Inflammatory macrophage treated with lipopolysaccharide for 4 hours (primary cell): ENCODE results near the gene CSRNP3.

Experiments
- DNase-seq: peaks from one replicate; pipeline ENCODE4 v3.0.0-alpha.2; 2020

Gene CSRNP3

DNA sequence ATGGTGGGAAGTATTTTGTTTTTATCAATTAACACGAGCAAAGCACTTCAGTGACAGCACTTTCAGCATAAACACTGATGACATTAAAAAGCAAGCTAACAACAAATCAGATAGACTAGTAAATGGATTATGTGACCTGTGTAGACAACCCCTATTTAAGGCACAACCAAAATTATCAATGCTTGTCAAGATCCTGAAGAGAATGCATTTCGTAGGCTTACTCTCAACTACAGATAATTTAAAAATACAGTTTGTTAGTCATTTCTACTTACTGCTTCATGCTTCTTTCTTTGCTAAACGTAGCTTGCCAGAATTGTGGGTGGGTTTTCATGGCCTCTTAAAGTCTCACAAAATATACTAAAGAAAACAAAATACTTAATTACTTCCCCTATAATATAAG lies 3.4 kb downstream of the CSRNP3 start:
- no peak for DNase-seq

DNA sequence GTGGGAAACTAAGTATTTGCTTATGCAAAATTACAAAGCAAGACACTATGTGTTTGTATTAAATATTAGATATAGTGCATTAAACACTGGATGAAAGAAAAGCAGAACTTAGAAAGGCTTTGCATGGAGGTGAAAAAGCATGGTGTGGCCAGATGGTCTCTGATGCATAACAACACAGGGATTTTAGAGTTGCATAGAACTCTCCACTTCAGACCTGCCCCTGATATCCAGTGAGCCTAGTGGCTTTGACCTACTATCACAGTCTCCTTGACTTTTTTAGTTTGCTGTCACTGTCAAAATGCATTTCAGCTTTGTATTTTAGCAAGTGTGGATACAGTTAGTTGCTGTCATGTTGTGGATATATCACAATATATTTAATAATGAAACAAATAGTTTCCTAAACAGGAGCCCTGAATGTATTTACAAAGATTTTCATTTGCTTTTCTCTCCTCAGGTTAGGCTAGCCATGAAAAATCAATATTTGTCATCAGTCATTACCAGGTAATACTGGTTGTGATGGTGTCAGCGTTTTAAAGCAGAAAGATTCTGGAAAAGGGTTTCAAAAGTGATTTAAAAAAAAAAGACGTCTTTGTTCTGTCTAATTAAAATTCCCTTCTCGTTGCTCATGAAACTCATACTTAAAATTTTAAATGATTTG lies 5.2 kb downstream of the CSRNP3 start:
- DNase-seq, result no peak

DNA sequence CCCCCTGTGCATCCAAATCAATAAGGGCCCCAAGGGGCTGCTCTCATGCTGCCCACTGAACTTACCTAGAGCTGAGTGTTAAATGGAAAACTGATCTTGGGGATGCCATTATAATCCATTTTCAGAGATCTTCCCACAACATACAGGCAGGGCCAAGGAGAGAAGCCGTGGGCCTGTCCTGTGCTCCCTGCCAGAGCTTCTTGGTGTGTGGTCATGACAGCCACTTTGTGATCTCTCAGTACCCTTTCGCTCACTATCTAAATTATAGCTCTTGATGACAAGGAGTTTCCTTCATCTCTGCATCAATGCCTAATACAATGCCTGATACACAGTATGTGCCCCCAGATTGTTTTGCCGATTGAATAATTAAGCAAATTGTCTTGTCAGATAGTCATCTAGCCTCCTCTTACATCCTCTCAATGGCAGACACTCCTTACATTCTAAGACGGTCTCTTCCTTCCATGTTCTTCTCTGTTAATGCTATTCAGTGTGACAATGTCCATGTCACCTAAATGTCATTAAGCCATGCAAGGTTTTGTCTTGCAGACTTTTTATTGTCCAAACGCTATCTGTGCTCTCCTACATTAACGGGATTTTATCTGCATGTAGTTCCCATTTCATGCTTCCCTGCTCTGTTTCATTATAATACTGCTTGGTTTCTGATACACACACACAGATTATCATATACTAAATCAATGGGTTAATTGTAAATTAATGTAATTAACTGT lies 5.9 kb downstream of the CSRNP3 start:
- no peak for DNase-seq

DNA sequence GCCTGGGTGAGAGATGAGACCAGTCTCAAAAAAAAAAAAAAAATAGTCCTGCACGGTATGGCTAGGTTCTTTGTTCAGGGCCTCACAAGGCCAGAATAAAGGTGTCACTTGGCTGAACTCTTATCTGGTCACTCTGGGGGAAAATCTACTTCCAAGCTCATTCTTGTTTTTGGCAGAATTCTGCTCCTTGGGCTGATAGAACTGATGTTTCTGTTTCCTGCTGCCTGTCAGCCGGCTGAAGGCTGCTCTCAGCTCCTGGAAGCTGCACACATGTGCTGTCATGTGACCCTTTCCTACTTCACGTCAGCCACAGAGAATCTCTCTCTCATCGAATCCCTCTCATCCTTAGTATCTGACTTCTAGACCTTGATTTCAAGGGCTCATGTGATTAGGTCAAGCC lies 10.4 kb downstream of the CSRNP3 start:
- no peak for DNase-seq

DNA sequence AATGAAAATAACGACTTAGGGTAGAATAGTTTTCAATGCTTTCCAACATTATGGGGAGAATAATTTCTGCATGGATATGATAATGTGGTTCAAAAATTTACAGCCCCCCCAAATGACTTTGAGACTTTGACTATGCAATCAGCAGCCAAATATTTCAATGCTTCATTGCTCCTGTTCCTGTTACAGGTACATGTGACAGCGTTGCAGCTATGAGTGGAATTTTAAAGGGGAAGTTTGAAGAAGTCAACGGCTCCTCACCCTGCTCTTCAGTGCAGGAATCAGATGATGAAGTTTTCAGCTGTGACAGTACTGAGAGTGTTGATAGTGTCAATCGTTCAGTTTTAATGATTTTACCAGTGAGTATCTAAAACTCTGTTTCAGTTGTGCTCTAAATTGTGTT lies 25.1 kb downstream of the CSRNP3 start:
- no peak for DNase-seq

DNA sequence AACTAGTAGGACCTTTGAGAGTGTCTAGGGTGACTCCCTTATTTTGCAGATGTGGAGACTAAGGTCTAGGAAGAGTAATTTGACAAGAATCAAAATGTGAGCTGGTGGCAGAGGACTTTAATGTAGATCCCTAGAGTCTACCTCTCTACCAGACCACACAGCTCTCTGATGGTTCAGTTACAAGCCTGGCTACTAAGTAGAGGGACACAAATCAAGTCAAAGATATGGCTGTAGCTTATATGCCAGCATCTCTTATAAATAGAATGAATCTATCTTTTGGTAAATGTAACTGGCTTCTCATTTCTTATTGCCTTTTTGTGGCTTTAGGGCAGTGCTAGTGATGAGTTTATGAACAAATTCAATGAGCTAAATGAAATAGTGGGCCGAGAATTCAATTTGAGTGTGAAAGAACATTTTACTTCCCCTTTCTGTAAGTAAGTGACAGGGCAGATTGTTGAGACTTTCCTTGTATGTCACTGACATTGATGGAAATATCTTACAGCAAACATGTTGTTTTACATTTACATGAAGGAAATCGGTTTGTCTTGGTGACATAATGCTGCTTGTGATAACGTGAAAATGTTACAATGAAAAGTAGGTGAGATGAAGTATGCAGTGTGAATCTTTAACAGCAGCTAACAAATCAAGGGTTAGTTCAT lies 28.3 kb downstream of the CSRNP3 start:
- no peak for DNase-seq

DNA sequence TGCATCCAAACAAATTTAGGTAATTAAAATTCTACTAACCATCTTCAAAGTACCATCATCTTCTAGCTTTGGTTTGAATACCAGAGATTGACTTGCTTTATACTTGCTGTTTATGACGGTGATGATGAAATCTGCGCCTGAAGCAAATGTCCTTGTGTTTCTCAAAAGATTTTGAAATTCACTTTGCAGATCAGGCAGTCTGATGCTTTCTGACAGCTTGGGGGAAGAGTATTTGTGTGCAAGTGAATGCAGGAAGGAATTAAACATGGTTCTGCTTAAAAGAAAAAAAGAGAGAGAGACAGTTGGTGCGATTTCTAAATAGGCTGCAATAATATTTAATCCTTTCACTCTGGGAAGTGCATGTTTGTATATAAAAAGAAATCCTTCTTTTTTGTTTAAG lies 29.6 kb downstream of the CSRNP3 start:
- DNase-seq, result no peak

DNA sequence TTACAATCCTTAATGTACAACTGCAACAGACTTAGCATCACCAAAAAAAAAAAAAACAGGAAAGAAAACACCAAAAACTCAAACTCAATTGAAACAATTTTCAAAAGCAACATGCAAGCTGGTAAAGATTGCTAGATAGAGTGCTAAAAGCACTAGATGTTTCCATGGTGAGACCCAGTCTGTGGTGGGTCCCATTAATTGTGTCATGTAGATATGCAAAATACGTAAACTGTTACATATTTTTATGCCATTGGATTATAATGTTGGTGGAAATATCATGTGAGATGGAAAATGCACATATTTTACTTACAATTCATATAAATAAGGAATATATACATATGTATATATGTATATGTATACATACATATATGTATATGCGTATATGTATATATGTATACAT lies 30.5 kb downstream of the CSRNP3 start:
- no peak for DNase-seq

DNA sequence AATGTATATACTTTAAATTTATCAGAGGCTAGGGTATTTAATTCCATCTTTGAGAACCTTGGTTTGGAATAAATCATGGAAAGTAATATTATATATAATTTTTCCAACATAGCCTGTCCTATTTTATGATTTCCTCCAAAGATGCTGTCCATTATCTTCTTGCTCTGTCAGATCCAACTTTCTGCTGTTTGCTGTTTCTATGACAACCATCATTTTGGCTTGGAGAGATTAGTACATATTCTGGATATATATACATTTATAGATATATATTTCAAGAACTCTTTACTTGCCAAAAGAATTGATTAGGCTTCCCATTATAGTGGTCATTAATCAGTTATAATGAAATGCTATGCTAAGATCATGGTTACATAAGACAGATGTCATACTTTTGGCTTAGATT lies 31.3 kb downstream of the CSRNP3 start:
- no peak for DNase-seq

DNA sequence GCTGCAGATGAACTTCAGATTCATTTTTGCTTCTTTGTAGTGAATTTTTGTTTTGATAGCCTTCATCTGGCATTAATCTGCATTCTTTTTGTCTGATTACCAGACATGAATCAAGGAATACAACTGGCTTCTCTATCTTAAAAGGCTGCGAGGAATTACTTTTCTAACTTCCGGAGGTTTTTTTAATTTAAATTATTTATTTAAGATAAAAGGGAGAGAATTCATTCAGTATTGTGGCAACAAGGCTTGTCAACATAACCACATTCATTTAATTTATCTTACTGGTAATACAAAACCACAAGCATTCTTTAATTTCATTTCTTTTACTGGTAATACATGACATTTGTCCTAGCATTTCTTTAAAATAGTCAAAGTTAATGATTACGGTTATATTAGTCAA lies 36.0 kb downstream of the CSRNP3 start:
- no peak for DNase-seq

DNA sequence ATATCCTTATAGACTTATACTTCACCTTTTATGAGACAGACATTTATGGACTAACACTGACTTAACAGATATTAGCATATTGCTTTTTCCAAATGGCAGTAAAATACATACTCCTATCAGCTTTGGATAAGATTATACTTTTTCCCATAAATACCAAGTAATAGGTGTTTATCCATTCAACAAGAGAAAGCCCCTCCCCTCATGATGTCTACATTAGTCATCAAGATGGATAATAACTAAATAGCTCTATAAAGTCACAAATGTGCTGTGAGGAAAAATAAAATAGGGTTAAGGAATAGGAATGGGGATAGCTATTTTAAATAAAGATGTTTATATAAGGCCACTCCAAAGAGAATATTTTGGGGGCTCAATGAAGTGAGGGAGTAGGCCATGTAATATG lies 39.4 kb downstream of the CSRNP3 start:
- no peak for DNase-seq

DNA sequence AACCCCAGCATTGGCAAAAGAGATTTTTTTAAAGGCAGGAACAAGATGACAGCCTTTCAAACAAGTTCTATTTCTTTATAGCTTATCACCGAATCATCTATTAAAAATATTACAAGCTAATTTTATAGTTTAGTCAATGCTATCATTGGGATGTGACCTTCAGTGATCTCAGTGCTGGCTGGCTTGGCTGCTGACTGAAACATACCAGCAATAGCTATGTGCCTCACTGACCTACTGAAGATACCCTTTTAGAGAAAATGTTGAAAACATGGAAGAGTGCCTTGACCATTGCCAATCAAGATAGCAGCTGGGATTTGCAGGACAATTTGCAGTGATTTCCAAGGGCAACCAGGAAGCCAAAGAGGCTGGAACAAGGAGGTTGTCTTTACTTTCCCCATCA lies 44.0 kb downstream of the CSRNP3 start:
- no peak for DNase-seq

DNA sequence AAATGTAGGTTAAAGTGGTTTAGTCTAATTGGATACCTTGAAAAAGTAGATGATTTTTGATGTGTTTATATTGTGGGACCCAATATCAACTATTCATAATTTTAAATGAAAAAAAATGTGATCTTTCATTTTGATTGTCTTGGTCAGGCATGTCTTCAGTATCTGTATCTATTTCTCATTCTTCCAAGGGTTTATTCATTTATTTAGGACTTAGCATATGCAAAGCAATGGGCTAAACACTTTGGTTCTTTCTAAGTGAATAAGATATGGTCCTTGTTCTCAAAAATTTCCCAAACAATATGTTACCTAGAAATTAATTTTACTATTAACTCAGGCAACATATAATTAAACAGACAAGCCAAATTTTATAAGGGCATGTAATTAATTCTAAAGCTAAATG lies 49.1 kb downstream of the CSRNP3 start:
- no peak for DNase-seq

DNA sequence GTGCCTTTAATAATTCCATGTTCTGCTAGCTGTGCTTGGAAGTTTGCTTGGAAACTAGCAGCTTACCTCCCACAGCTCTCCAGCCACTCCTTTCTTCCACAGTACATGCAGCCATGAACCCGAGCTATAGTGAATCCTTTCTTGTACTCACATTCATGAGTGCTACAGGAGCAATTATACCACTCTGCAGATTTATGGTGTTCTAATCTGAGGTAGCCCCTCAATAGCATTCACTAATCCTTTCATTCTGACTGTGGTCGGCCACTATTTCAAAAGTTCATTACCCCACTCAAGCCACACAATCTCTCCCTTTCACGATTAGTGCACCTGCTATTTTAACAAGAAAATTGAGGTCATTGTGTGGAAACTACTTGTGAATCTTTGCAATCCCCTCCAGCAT lies 53.2 kb downstream of the CSRNP3 start:
- DNase-seq, result no peak

DNA sequence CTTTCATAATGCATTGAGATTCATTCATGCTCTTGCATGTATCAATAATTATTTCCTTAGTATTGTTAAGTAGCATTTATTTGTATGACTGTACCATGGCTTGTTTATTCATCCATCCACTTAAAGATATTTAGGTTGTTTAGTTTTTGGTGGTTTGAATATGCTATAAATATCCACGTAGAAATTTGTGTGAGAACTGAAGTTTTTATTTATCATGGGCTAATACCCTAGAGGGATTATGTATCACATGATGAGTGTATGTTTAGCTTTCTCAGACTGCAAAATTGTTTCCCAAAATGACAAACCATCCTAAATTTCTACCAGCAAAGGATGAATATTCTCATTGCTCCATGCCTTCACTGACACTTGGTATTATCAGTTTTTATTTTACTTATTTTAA lies 55.2 kb downstream of the CSRNP3 start:
- no peak for DNase-seq

DNA sequence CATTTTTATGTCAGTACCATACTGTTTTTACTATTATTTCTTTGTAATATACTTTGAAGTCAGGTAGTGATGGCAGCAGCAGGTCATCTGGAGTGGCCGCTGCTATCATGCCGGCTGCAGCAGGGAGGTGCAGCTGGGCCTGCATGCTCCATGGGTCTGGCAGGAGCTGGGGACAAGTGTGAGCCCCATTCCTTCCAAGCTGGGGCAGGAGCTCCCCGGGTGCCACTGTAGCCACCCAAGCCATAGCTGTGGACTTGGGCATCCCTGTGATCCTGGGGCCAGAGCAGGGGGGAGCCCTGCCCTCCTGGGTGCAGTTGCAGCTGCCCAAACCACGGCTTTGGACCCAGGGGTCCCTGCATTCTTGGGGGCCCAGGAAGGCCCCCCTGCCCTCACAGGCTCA lies 59.2 kb downstream of the CSRNP3 start:
- DNase-seq, result no peak

DNA sequence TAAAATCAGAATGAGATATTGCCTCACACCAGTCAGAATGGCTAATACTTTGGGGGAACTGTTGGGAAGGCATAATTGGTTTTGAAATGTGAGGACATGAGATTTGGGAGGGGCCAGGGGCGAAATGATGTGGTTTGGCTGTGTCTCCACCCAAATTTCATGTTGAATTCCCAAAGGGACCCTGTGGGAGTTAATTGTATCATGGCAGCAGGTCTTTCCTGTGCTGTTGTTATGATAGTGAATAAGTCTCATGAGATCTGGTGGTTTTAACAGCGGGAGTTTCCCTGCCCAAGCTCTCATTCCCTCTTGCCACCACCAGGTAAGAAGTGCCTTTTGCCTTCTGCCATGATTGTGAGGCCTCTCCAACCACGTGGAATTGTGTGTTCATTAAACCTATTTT lies 59.6 kb downstream of the CSRNP3 start:
- no peak for DNase-seq

DNA sequence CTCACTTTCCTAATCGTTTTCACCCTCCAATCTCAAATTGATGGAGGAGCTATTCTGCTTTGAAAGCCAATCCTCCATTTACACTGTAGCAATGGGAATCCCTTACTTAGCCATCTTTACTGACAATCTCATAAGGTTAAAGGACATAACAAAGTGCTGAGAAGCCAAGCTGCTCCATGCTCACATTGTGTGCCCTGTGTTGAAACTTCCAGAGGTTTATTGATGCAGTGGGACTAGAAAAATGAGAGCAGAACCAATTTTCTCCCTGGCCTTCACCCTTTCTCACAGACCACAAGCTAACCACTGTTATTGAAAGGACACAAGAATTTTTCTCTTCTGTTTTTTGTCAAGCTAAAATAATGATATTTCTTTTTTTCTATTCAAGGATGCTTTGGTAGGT lies 63.8 kb downstream of the CSRNP3 start:
- DNase-seq, result no peak

DNA sequence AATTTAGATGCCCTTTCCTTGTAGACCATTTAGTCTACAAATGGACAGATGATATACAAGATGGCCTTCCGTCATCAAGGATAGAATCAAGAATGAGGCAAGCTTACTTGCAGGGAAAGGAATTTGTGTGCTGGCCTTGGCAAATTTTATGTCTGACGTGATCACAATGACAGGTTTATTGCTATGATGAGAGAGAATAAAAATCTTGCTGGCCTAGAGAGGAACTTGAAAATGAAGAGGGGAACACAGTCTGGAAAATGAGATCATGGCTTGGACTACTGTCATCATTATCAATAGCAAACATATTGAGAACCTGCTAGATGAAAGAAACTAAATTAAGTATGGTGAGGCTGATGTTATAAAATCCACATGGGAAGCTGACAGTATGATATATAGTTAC lies 66.0 kb downstream of the CSRNP3 start:
- DNase-seq, result no peak

DNA sequence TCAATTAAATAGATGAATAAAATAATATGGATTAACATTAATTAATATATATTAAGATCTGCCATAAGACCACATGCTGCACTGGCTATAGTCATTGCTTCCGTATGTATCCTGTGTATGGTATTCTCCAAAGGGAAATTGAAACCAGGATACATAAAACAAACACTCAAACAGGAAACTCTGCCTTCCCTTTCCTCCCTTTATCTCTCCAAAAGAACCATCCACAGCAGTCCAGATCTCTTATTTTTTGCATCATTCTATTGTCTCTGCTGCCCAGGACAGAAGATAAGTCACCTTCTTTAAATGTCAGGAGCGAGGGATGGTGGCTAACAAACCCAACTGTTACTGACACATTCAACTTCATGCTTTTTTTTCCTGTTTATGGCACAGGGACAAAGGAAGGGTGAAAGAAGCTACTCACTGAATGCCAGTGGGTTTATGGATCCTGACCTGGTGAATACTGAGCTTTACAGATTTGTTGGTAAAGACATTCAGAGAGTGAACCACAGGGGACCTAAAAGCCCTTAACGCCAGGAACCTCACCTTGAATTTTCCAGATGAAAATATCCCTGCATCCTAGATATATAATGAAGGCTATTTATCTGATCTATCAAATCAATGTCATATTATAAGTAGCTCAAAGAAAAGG lies 67.5 kb downstream of the CSRNP3 start:
- DNase-seq, result no peak

DNA sequence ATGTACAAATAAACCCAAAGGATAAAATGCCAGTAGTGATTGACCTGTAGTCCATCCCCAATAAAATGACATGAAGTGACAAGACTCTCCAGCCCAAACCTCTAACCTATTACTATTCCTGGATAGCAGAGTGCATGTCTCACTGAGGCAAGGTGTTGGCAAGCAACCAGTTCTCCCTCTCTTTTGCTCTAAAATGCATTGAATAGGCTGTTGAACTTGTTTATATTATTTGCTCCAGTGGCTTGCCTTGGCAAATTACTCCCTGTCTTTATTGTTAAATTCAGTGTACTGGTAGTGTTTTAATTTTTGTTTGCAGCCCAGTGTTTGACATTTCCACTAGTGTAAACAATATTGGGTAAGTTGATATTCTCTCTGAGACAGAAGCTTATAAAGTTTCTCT lies 70.5 kb downstream of the CSRNP3 start:
- DNase-seq, result no peak

DNA sequence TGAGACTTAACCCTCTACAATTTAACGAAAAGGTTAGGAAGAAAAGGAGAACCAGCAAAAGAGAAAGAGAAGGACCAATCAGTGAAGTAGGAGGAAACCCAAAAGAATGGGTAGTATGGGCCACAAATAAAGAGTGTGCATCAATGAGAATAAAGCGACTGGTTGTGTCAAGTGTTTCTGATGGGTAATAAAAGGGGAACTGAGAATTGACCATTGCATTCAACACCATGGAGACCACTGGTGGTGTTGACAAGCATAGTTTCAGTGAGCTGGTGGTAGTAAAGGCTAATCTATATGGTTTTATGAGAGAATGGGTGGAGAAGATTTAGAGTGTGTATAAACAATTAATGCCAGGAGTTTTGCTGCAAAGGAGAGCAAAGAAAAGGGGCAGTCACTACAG lies 75.4 kb downstream of the CSRNP3 start:
- no peak for DNase-seq

DNA sequence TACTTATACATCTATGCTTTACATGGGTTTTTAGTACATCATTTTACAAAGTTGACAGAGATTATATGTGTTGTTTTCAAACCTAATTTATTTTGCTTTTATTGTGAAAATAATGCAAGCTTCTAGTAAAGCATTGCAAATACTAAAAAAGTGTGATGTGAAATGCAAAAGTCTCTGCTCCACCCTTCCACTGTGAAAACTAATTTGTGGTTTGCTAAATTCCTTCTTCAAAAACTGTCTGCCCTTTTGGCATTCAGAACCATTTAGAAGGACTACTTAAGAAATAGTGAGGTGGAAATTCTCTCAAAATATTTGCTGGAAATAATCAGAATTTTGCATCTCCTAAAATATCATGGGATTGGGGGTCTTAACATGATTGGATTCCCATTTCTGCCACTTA lies 78.4 kb downstream of the CSRNP3 start:
- no peak for DNase-seq

DNA sequence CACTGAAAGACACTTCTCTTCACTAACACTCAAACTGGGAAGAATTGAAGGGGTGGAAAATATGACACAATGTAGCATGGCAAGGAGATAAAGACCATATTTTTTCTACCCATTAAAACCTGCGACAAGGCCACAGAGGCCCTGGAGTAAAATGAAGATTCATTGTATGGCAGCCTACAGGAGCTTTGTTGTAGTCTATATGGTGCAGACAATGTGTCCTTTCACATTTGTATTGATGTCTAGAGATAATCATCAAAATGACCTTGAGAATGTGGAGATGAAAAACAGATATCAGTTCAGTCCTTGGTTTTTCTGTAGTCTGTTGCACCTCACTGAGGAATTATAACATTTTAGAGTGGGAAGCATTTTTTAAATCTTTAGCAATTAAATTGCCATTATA lies 80.1 kb downstream of the CSRNP3 start:
- DNase-seq, result no peak
